GM12878 (cell line): ENCODE results near the gene SEPTIN1.

Experiments
- BACH1 ChIP-seq: fragments of 450-650 bp; IDR thresholded peaks from 2 replicates; pipeline ENCODE4 v1.6.1; 2017; ENCODE audit warnings: mild to moderate bottlenecking, borderline replicate concordance
- BHLHE40 ChIP-seq, 2 experiments: fragments of 450-650 bp in 1 of 2; IDR thresholded peaks; 2 replicates each; pipeline ENCODE4 v1.6.1; 2011 to 2017; ENCODE audit warnings: low read depth in 2 of 2, borderline replicate concordance in 1 of 2, improper control_type of control experiment in 1 of 2, low read length in 1 of 2, mild to moderate bottlenecking in 1 of 2
- GABPA ChIP-seq: IDR thresholded peaks from 2 replicates; pipeline ENCODE4 v1.6.1; 2014; ENCODE audit warnings: antibody characterized with exemption, low read depth, mild to moderate bottlenecking, inconsistent platforms
- JUND ChIP-seq: IDR thresholded peaks from 2 replicates; pipeline ENCODE4 v1.6.1; 2012; ENCODE audit warnings: low read depth, mild to moderate bottlenecking, low read length, improper control_type of control experiment, moderate library complexity
- POLR2A ChIP-seq: IDR thresholded peaks from 2 replicates; pipeline ENCODE4 v1.6.1; 2011; ENCODE audit warnings: low read depth, mild to moderate bottlenecking, low read length
- RCOR1 ChIP-seq: conservative IDR thresholded peaks from 2 replicates; pipeline ENCODE4 v1.6.1; 2012; ENCODE audit warnings: low read depth, low read length, improper control_type of control experiment
- SUPT20H ChIP-seq: IDR thresholded peaks from 2 replicates; pipeline ENCODE4 v1.6.1; 2011; ENCODE audit warnings: low read depth, mild to moderate bottlenecking, low read length, moderate library complexity, borderline replicate concordance; ENCODE audit not compliant: control insufficient read depth
- TF ChIP-seq, protein P1 (sequence below), 3 experiments: IDR thresholded peaks in 2 of 3; conservative IDR thresholded peaks in 1 of 3; 2 replicates each; pipeline ENCODE4 v1.5.1; 2011; ENCODE audit warnings: low read depth in 3 of 3, low read length in 3 of 3, mild to moderate bottlenecking in 3 of 3, control low read depth in 2 of 3, moderate library complexity in 2 of 3, inconsistent platforms in 1 of 3, mixed read lengths in 1 of 3; ENCODE audit not compliant: control insufficient read depth in 2 of 3, insufficient read depth in 1 of 3; ENCODE audit errors: extremely low read depth in 1 of 3

DNA sequence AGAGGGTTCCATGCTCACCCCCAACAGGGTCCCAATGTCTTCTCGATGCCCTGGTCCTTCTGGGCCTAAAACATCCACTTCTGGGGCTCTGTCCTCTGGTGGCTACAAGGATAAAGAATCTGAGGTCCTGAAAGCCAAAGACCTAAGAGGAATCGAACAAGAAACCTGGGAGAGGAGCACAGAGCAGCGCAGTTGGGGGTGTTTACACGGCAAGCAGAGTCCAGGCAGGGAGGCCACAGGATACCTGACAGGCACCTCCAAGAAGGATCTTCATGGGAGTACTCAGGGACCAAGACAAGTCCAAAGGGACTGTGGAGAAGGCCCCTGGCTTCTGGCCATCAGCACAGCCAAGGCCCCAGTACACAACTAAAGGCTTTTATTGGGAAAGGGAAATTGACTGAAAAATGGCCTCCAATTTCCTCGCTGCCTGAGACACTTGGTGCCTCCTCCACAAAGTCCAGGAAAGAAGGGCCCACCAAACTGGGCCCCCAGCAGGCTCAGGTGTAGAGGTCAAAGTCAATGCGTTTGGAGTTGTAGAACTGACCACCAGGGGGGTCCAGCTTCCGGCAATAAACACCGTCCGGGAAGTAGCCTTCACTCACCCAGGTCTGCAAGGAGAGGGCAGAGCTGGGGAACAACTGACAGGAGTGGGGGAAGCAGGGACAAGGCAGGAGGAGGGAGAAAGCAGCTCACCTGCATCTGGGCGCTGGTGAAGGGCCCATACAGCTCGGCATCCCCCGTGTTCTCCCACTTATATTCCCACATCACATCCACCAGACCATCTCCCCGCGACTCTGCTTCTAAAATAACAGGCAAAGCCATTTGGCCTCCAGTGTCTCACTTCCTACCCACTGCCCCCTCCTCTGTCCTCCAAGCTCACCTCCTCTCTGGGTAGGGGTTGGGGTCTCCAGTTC is 29.6 kb downstream of the SEPTIN1 start:
- TF ChIP-seq BHLHE40 (IDR thresholded peaks at IDR 0.05; ENCODE audit: borderline replicate concordance in 1 of 2, low read depth in 2 of 2, low read length in 1 of 2) (no peak), BACH1 (no peak), GABPA (no peak), SUPT20H (no peak), POLR2A (no peak), JUND (no peak), RCOR1 (no peak)
- TF ChIP-seq, protein P1, sequence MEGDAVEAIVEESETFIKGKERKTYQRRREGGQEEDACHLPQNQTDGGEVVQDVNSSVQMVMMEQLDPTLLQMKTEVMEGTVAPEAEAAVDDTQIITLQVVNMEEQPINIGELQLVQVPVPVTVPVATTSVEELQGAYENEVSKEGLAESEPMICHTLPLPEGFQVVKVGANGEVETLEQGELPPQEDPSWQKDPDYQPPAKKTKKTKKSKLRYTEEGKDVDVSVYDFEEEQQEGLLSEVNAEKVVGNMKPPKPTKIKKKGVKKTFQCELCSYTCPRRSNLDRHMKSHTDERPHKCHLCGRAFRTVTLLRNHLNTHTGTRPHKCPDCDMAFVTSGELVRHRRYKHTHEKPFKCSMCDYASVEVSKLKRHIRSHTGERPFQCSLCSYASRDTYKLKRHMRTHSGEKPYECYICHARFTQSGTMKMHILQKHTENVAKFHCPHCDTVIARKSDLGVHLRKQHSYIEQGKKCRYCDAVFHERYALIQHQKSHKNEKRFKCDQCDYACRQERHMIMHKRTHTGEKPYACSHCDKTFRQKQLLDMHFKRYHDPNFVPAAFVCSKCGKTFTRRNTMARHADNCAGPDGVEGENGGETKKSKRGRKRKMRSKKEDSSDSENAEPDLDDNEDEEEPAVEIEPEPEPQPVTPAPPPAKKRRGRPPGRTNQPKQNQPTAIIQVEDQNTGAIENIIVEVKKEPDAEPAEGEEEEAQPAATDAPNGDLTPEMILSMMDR (IDR thresholded peaks at IDR 0.05 in 2 of 3, conservative IDR thresholded peaks at IDR 0.05 in 1 of 3; ENCODE audit: control insufficient read depth in 2 of 3, extremely low read depth in 1 of 3, insufficient read depth in 1 of 3, low read depth in 3 of 3, low read length in 3 of 3): 0 out of 6 replicates have a peak, but pooled peaks of 2 of the 3 experiments have one; percentile 7 to 23
